GM19455 (cell line): ENCODE measurements around the gene IRF2.
A peak's percentile ranks its signal among the peaks of the same experiment; 100 is the strongest.
"Not testable (repeated sequence)": the region's sequence is repeated elsewhere in the genome, so short reads cannot be mapped to it uniquely, and the experiment has no call there.

Experiments used
- ATAC-seq: cut with Tn5 transposase; IDR thresholded peaks from one replicate; pipeline ENCODE4 v1.9.1; 2021; ENCODE audit not compliant: unreplicated experiment

Gene IRF2

GRCh38 chr4:184392748-184393559 lies 81.4 kb downstream of the IRF2 start:
- no peak for ATAC-seq

- no peak for ATAC-seq
Measured at GRCh38 chr4:184392316-184392715, 82.0 kb downstream of the IRF2 start.

- ATAC-seq = no peak
Measured at GRCh38 chr4:184389978-184390900, 84.1 kb downstream of the IRF2 start.

- ATAC-seq = no peak
Measured at GRCh38 chr4:184388106-184388505, 86.2 kb downstream of the IRF2 start.

GRCh38 chr4:184387351-184387750 lies 87.0 kb downstream of the IRF2 start:
- no peak for ATAC-seq

GRCh38 chr4:184386271-184386781 lies 88.0 kb downstream of the IRF2 start:
- no peak for ATAC-seq

GRCh38 chr4:184385705-184386141 lies 88.6 kb downstream of the IRF2 start:
- no peak for ATAC-seq

GRCh38 chr4:184384810-184385557 lies 89.4 kb downstream of the IRF2 start:
- peak; percentile 27 for ATAC-seq

GRCh38 chr4:184384056-184384809 lies 90.1 kb downstream of the IRF2 start:
- ATAC-seq = peak; percentile 93

- no peak for ATAC-seq
Measured at GRCh38 chr4:184383497-184384055, 90.8 kb downstream of the IRF2 start.

- no peak for ATAC-seq
Measured at GRCh38 chr4:184382189-184382846, 92.0 kb downstream of the IRF2 start.

- ATAC-seq = no peak
Measured at GRCh38 chr4:184380707-184381106, 93.6 kb downstream of the IRF2 start.

- not testable (repeated sequence) for ATAC-seq
Measured at GRCh38 chr4:184380214-184380613, 94.1 kb downstream of the IRF2 start.

- no peak for ATAC-seq
Measured at GRCh38 chr4:184376923-184377322, 97.4 kb downstream of the IRF2 start.

GRCh38 chr4:184376126-184376838 lies 98.1 kb downstream of the IRF2 start:
- ATAC-seq = no peak

GRCh38 chr4:184375623-184376022 lies 98.7 kb downstream of the IRF2 start:
- ATAC-seq = not testable (repeated sequence)

- ATAC-seq = no peak
Measured at GRCh38 chr4:184375027-184375426, 99.3 kb downstream of the IRF2 start.

- ATAC-seq = no peak
Measured at GRCh38 chr4:184373886-184374405, 100.4 kb downstream of the IRF2 start.
